Measurements from ENCODE around the gene PIP5K1C.

DNA sequence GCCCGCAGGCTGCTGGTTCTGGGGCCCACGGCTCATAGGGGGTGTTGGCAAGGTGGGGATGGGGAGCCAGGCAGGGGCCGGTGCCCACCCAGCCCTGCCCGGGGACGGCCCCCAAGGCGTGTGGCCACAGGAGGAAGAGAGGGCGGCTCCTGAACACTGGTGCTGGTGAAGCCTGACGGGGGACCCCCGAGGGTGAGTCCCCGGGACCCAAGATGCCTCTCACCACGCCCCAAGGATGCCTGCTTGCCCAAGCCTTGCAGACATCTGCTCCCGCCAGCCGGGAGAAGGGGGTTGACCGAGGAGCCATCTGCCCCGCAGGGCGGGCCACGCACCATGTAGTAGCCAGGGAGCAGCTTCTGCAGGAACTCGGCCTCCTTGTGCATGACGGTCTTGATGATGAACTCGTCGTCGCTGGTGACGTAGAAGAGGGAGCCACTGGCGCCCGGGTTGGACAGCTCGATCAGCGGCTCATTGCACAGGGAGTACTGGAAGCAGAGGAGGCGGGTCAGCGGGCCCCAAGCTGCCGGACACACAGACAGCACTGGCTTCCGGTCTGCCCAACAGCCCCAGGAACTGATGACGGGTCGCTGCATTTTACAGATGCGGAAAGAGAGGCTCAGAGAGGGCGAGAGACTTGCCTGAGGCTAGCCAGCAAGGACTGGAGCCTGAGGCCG lies 44.1 kb downstream of the PIP5K1C start:
- TF ChIP-seq, protein P1, sequence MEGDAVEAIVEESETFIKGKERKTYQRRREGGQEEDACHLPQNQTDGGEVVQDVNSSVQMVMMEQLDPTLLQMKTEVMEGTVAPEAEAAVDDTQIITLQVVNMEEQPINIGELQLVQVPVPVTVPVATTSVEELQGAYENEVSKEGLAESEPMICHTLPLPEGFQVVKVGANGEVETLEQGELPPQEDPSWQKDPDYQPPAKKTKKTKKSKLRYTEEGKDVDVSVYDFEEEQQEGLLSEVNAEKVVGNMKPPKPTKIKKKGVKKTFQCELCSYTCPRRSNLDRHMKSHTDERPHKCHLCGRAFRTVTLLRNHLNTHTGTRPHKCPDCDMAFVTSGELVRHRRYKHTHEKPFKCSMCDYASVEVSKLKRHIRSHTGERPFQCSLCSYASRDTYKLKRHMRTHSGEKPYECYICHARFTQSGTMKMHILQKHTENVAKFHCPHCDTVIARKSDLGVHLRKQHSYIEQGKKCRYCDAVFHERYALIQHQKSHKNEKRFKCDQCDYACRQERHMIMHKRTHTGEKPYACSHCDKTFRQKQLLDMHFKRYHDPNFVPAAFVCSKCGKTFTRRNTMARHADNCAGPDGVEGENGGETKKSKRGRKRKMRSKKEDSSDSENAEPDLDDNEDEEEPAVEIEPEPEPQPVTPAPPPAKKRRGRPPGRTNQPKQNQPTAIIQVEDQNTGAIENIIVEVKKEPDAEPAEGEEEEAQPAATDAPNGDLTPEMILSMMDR (conservative IDR thresholded peaks at IDR 0.05; ENCODE audit: low read depth, low read length) = no peak
- TF ChIP-seq EZH2 (IDR thresholded peaks at IDR 0.05; ENCODE audit: borderline replicate concordance, low read depth, low read length, poor library complexity, severe bottlenecking) = no peak
